Lower leg skin (tissue), 3 donors: ENCODE data around the gene BORCS5.

Source experiments
- POLR2A ChIP-seq, 2 donors: fragments of 450-650 bp; IDR thresholded peaks; one replicate each; pipeline ENCODE4 v1.6.1; 2016 to 2017; ENCODE audit warnings: antibody characterized with exemption in 2 of 2, mild to moderate bottlenecking in 1 of 2, moderate library complexity in 1 of 2
- TF ChIP-seq, protein P1 (sequence below), 3 donors: fragments of 450-650 bp; IDR thresholded peaks; one replicate each; pipeline ENCODE4 v1.5.1; 2016; ENCODE audit warnings: antibody characterized with exemption in 3 of 3, mild to moderate bottlenecking in 3 of 3, moderate library complexity in 2 of 3

DNA sequence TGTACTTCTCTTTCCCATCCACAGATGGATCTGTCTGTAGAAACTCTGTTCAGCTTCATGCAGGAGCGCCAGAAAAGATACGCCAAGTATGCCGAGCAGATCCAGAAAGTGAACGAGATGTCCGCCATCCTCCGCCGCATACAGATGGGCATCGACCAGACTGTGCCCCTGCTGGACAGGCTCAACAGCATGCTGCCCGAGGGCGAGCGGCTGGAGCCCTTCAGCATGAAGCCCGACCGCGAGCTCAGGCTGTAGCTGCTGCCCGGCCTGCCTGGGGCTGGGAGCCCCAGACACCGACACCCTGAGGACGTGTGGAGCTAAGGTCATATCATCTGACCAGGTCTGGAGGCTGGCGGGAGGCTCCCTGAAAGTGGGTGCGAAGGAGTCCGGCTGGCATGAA, 108.6 kb downstream of the BORCS5 start:
- no peak for TF ChIP-seq POLR2A (IDR thresholded peaks at IDR 0.05)
- TF ChIP-seq, protein P1, sequence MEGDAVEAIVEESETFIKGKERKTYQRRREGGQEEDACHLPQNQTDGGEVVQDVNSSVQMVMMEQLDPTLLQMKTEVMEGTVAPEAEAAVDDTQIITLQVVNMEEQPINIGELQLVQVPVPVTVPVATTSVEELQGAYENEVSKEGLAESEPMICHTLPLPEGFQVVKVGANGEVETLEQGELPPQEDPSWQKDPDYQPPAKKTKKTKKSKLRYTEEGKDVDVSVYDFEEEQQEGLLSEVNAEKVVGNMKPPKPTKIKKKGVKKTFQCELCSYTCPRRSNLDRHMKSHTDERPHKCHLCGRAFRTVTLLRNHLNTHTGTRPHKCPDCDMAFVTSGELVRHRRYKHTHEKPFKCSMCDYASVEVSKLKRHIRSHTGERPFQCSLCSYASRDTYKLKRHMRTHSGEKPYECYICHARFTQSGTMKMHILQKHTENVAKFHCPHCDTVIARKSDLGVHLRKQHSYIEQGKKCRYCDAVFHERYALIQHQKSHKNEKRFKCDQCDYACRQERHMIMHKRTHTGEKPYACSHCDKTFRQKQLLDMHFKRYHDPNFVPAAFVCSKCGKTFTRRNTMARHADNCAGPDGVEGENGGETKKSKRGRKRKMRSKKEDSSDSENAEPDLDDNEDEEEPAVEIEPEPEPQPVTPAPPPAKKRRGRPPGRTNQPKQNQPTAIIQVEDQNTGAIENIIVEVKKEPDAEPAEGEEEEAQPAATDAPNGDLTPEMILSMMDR (IDR thresholded peaks at IDR 0.05) = no peak
